Measurements from ENCODE around the gene TOX2.

Gene TOX2

DNA sequence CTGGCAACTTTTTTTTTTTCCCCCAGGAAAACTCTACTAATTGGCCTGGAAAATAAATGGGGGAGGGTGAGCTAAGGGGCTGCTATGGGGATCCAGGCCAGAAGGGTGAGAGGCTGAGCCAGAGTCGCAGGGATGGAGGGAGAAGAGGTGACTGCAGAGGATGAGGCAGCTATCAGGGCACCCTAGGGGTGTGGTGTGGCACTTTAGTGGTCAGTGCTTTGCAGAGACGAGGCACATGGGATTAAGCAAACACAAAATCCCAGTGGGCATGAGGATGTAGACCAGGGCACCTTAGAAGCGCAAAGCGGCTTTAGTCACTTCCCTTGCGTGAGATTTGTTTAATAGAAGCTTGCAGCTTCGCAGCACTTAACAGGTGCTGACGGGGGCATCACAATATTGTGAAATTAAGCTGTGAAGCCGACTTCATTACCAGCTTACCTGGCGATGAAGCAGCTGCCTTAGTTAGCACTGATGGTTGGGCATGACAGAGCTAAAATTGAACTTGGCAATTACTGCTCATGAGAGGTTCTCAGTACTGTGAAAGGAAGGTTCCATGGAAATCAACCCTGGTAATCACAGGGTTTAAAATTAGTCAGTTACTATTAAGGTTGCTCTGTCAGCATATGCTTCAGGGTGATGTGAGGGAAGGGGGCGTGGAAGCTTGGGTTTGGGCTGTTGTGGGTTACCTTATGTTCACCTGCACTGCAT, 26.0 kb downstream of the TOX2 start:
- DNase-seq, result no peak

DNA sequence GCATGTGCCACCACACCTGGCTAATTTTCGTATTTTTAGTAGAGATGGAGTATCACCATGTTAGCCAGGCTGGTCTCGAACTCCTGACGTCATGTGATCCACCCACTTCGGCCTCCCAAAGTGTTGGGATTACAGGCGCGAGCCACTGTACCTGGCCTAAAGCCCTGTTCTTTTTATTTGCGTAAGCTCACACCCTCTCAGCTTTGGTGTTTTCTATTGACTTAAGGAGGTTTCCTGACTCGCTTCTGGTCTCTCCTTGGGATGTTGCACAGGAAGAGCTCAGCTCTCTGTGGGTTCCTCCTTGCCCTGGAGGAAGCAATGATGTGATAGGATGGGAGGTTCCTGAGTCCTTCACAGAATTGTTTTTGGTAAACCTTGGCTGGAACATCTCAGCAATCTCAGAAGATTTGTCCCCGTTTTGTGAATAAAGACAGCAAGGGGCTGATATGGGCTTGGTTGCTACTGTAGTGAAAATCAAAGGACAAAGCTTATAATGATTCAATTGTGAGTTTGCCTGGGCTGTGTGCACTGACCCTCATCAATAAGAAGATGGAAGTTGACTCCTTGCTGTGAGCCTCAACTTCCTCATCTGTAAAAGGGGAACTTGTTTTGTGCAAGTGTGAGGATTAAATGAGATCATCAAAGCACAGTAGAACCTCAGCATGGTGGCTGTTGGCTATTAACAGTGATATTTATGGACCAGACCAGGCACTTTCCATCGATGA, 27.0 kb downstream of the TOX2 start:
- no peak for DNase-seq

DNA sequence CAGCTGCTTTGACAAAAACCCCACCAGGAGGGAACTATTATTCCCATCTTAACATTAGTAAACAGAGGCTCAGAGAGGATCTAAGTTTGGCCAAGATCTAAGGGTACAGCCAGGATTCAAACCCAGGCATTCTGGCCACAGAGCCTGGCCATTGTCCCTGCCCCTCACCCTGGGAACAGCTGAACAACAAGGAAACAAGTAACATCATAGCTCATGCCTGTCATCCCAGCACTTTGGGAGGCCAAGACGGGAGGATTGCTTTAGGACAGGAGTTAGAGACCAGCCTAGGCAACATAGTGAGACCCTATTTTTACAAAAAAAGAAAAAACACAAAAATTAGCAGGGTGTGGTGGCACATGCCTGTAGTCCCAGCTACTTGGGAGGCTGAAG, 27.5 kb downstream of the TOX2 start:
- no peak for DNase-seq

DNA sequence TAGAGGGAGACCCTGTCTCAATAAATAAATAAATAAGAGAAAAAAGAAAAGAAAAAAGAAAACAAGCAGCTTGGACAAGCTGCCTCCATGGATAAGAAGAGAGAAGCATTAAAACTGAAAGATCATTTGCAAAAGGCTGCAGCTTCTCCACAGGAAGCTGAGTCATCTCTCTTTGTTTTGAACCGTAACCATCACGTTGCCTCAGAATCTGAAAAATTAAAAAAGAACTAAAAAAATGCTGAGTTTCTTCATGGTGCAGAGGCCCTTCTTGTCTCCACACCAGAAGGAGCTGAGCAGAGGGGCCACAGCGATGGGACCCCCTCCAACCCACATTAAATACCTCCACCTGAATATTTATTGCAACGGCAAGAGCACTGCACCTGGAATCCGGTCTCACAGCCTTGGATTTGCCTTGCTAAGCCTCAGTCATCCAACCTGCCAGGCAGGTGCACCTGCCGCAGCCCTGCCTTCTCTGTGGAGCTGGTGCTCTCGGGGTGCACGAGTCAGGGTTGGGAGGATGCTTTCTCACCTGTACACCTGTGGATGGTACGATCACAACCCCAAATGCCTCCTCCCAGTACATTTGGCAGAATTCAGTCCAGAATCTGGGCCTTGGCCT, 28.1 kb downstream of the TOX2 start:
- no peak for DNase-seq

DNA sequence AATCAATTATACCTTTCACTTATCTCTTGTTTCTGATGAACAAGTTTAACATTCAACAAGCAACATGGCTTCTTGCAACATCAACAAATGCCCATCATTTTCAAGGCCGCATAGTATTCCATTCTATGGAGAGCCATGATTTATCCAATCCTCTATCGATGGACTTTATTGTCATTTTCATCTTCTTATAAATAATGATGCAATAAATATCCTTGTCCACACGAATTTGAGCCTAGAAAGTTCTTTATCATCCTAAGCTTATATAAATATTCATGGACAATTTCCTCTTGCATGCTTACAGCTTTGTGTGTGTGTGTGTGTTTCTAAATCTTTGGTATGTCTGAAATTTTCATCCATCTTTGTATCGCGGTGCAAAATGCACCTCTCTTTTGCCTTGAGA, 29.1 kb downstream of the TOX2 start:
- no peak for DNase-seq

DNA sequence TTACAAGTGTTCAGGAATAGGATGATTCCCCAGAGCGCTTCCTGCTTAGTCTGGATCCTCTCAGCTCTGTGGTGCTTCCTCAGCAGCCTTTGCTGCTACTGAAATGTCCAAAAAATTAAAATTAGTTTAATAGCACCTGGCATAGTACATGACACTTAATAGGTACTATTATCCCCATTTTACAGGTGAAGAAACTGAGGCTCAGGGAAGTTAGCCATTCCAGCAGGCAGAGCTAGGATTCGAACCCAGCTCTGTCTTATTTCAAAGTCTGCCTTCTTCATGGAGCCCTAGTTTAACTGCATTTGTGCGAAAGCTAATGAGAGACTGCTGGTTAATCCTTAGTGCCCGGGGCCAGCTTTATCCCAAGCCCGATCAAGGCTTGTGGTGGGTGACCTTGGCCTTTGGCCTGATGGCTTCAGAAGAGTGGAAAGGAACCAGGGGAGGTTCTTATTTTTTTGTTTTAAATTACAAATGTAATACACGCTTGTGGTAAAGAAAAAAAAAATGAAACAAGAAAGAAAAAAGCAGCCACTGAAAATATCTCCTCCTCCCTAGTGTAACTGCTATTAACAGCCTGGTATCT, 30.1 kb downstream of the TOX2 start:
- no peak for DNase-seq

DNA sequence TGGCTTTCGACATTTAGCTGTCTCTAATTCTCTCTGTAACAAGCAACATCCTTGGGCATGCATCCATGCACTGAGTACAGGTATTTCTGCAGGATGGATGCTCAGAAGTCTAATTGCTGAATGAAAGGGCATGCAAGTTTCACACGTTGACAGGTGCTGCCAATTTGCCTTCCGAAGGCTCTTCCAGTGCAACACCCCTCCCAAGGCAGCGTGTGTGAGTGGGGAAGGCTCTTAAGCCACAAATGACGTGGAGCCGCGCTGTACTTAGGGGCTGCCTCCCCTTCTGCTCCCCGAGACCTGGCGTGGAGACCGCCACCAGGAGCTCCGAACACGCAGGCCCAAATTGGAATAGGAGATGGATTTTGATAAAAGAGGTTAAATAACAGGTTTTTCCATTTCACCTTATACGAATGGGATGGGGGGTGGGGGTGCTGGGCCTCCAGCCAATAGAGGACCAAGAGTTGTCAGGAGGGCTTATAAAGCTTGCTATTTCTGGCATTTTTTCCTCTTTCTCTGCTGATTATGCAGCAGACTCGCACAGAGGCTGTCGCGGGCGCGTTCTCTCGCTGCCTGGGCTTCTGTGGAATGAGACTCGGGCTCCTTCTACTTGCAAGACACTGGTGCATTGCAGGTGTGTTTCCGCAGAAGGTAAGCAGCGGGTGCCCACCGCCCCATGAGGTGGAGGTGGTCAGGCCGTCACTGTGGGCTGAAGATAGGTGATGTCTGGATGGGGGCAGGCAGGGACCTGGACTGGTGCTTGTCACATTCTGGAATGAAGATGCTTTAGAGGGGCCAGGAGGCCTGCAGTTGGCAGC, 30.9 kb downstream of the TOX2 start:
- no peak for DNase-seq

DNA sequence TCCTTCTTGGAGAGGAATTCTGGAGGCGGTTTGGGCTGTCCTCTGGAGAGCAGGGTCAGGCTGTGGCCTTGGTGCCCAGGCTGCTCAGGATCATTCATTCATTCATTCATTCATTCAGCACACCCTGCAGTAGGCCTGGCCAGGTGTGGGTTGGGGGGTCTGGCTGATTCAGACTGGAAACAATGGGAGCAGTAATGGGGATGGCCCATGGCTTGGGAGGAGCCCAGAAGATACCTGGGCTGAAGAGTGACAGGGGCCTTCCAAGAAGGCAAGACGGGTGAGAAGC, 31.5 kb downstream of the TOX2 start:
- no peak for DNase-seq

DNA sequence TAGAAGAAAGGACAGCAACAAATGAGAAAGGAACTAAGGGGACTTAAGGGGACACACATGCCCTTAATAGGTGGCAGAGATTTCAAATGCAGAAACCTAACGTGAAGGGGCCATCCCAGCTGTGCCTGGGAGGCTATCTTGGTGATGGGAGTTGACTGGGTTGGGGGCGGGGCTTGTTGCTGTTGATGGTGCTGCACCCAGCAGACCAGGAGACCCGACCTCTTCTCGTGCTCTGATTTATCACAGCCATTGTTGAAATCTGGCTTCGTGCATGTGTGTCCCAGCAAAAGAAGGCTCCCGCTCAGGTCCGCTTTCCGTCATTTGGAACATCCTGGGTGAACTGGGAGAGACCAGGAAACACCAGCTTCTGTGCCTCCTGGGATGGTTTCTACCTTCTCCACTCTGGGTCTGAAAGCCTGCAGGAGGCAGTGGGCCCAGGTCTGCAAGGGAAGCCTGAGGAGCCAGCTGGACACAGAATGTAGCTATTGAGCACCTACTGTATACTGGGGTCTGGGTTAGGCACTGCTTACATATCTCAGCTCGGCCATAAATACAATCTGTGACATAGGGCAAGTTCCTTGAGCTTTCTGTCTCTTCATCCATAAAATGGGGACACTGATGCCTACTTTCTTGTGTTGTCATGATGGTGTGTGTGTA, 32.1 kb downstream of the TOX2 start:
- no peak for DNase-seq

DNA sequence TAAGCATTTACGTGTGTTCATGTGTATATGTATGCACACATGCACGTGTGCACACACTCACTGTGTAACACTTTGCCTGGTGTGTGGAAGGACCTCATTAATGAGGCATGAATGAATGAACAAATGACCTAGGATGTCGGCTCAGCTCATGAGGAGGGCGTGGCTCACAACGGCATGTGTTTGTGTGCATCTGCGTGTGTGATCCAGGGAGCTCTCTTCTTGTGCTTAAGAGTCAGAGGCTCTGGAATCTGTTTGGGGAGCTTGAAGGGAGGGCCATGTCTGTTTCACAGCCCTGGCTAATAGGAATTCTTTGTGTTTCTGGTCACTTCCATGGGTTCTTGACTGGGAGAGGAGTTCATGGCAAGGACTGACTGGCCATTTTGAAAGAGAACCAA, 32.7 kb downstream of the TOX2 start:
- no peak for DNase-seq

DNA sequence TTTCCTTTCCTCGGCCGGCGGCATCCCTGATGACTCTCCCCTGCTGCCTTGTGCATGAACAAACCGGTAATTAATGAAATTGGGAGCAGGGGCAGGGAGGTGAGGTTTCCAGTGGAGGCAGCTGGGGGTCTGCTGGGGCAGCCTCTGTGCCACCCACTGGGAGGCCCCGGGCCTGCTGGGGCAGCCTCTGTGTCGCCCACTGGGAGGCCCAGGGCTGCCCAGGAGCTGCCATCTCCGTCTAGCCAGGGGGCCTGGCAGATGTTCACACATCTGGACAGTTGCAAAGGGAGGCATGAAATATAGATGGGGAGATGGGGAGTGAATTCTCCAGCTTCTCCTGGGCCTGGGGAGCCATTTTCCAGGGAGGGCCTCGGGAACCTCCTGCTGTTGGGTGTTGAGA, 33.8 kb downstream of the TOX2 start:
- DNase-seq, result no peak

DNA sequence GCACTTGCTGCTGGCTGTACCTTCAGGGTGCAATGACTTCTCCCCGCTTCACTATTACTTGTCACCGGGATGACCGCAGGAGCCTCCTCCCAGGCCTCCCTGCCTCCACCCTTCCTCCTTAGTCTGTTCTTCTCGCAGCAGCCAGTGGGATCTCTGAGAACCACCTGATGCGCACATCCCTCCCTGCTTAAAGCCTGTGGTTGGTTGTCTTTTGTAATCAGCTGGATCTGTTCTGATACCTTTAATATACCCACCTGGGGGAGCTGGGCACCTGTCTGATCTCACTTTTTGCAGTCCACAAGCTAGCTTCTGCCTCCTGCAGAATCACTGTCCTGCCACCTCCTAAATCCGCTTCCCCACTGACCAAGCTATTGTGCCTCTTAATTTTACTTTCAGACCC, 34.6 kb downstream of the TOX2 start:
- DNase-seq, result no peak

DNA sequence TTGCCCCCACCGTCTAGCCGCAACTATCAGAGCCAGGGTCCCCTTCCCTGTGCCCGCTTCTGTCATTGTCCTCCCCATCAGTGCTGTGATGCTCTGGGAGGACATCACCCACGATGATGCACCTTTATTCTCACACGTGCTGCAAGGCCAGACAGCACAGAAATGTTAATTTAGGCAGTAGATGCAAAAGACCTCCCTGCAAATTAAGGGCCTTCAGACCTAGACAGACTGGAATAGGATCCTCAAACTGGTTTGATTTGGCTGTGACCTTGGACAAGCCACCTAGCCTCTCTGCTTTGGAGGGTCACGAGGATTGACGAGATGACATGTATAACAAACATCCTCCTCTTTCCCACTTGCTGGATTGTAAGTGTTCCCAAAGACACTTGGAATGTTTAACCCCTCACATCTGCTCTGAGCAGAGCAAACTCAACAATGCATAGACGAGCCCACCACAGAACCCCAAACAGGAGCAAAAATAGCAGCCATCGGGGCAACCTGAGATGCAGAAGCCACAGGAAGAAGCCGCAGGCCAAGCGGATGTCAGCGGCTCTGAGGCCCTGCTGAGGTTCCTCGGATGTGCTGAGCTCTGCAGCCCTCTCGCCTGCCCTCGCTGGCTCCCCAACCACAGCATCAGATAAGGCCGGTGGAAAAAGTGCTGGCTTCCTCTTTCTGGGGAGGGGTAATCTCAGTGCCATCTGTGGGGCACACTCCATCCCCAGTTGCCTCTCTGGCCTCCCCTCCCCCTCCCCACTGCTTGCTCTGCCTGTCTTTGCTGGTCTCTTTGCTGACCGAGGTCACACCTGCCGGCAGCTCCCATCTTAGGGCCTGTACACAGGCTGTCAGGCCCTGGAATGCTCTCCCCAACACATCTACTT, 35.3 kb downstream of the TOX2 start:
- no peak for DNase-seq

DNA sequence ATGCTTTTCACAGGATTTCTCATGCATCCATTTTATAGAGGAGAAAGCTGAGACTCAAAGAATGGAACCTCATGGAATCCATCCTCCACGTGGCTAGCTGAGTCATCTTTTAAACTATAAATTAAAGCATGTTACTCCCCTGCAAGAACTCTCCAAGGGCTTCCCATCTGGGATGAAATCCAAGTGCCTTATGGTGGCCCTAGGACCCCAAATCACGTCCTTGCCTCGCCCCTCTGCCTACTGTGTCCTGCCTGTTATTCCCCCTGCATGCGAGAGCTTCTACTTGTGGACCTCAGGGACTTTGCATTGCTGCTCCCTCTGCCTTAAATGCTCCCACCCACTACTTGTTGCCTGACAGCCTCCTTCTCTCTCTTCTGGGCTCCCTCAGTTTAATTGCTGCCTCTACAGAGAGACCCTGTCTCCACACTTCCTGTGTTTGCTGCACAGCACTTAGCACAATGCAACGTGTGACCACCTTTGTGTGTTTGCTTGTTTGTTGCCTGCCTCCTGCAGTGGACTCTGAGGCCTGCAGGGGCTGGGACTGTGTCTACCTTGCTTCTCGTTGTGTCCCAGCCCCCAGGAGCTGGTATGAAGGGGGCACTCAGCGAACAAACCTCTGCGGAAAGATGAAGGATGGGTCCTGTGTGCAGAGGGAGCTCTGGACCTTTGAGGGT, 39.4 kb downstream of the TOX2 start:
- DNase-seq, result no peak

DNA sequence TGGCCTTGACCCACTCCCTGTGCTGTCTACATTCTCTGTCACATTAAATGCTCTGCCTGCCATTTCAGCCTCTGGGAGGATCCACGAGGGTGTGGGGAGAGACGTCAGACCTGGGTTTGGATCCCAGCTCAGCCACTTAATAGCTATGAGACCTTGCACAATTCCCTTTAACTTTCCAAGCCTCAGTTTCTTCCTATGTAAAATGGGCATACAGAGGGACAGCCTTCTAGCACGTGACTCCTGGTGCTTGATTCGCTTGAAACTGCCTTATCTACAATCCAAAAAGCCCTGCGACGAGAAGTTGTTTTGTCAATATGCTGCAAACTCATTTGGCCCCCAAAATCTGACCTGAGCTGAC, 40.0 kb downstream of the TOX2 start:
- DNase-seq, result no peak

DNA sequence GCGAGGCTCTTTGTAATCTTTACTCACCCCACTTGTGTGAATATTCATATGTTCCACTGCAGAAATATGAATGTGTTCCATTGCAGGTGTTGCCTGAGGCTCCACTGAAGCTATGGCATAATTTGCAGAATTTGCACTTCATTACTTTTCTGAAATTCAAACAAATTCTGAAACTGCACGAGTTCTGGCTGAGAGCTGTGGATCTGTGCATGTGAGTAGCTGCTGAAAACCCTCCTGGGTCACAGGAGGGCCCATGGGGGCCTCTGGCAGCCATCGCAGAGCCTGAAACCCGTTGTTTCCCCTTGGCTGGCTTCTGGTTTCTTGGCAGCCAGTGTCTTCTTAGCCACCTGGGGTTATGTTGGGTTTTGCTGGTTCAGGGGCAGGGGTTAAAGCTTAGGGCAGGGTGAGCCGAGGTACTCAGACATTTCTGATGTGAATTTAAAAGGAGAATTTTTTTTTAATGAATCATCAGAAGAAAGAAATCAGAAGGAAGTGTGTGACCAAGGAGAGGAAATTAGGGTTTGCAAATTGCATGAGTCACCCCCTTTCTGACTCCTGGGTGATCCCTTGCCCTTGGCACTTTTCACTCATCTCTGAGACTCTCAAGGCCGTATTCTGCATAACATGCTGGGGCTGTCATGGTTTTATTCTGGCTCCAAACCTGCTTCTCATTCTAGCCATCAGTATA, 40.6 kb downstream of the TOX2 start:
- DNase-seq, result no peak

DNA sequence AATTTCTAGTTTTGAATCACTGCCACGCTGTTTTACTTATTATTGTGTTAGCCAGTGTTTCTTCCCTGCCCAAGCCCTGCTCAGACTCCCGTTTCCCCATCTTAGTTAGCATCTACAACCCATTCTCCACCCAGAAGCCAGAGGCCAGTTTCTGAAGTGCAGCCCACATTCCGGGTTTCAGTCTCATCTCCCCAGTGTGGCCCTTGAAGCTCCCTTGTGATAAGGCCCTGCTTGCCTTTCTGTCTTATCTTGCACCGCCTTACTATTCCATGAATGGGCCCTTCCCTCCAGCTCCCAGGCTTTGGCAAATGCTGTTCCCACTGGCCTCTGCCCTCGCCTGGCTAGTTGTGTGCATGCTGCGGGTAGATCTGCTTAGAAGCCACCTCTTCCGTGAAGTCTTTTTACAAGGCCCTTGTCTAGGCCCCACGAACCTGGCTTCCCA, 41.1 kb downstream of the TOX2 start:
- DNase-seq, result no peak

DNA sequence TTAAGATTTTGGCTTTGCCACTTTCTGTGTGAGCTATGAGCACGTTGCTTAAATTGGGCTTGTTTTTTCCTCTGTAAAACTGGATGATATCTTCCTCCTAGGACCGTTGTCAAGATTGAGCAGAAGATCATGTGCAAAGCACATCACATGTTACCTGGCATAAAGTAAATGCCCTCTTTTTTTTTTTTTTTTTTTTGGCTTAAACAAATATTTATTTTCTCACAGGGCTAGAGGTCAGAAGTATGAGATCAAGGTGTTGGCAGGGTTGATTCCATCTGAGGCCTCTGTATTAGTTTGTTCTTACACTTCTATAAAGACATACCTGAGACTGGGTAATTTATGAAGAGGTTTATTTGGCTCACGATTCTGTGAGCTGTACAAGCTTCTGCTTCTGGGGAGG, 42.7 kb downstream of the TOX2 start:
- DNase-seq, result no peak

DNA sequence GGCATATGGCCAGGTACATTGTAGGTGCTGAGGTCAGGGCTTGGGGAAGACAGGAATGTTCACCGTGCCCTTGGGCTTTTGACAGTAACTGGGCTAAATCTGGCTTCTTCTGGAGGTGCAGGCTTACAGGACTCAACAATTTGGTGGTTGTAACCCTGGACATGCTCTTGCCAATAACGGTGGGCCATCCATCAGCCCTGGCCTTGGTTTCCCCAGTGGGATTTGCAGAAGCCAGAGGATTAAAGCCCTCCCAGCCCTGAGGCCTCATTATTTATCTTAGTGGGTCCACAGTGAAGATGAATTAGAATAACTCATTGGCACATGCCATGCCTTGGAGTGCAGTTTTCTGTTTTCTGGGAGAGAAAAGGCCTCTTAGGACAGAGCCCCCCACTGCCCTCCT, 44.0 kb downstream of the TOX2 start:
- DNase-seq, result no peak
